ENCODE data around the gene MS4A18. TPM values are rescaled to one million over a fixed set of nuclear protein-coding genes. Genes with fewer than 3 reads are reported as not detected.

MS4A18 gene
- total RNA-seq, 4 donors from 2014 or later, result not detected

- TF ChIP-seq, protein P1, sequence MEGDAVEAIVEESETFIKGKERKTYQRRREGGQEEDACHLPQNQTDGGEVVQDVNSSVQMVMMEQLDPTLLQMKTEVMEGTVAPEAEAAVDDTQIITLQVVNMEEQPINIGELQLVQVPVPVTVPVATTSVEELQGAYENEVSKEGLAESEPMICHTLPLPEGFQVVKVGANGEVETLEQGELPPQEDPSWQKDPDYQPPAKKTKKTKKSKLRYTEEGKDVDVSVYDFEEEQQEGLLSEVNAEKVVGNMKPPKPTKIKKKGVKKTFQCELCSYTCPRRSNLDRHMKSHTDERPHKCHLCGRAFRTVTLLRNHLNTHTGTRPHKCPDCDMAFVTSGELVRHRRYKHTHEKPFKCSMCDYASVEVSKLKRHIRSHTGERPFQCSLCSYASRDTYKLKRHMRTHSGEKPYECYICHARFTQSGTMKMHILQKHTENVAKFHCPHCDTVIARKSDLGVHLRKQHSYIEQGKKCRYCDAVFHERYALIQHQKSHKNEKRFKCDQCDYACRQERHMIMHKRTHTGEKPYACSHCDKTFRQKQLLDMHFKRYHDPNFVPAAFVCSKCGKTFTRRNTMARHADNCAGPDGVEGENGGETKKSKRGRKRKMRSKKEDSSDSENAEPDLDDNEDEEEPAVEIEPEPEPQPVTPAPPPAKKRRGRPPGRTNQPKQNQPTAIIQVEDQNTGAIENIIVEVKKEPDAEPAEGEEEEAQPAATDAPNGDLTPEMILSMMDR (IDR thresholded peaks at IDR 0.05; ENCODE audit: low read depth), result no peak
Observed at GRCh38 chr11:60762851-60763691, 38.6 kb downstream of the MS4A18 start.

DNA sequence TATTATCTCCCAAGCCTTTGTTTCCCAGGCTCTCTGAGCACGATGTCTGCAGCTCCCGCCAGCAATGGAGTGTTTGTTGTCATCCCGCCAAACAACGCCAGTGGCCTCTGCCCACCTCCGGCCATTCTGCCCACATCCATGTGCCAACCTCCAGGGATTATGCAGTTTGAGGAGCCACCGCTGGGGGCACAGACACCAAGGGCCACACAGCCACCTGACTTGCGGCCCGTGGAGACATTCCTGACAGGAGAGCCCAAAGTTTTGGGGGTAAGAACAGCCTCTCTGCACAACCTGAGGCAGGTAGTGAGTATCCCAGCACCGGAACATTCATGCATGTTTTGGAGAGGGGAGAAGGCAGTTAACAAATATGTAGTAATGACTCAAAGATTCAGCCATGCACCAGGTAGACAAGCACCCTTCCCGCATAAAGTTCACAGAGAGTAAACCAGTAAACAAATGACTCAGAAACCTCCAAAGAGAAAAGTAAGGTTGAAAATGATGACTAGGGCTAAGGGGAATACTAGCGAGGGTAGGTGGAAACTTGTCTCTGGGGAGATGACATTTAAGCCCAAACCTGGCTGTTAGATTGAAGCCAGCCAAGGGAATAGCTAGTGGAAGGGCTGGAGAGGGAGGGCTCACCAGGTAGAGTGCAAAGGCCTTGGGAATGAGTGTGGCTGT, 39.3 kb downstream of the MS4A18 start:
- TF ChIP-seq, protein P1 (IDR thresholded peaks at IDR 0.05; ENCODE audit: low read depth), result no peak

DNA sequence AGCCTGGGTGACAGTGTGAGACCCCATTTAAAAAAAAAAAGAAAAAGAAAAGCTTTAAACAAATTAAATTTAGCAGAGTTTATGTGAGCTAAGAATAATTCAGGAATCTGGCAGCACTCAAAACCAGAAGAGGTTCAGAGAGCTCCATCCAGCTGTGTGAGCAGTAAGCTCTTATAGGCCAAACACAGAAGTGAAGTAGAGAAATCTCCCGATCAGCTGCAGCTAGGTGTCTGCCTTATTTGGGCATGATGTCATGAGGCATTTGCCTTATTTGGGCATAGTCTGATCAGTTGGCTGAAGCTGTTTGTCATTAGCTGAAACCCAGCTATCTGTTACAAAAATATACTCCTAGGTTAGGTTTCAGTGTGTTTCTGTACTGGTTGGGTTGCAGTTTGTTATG, 40.4 kb downstream of the MS4A18 start:
- TF ChIP-seq, protein P1 (IDR thresholded peaks at IDR 0.05; ENCODE audit: low read depth), result no peak

DNA sequence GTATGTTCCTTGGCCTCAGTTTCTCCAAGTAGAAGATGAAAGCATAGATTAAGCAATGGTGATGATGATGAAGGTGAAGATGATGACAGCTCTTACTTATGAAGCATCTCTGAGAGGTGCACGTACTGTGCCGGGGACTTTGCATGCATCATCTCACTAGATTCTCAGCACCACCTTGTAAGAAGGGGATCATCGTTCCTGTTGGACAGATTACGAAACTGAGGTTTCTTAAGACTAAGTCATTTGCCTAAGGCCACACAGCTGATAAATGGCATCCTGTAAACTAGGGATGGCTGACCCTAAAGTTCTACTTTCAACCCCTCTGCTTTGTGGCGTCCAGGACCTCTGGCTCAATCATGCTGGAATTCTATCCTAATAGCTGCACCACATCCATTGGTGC, 40.8 kb downstream of the MS4A18 start:
- TF ChIP-seq, protein P1 (IDR thresholded peaks at IDR 0.05; ENCODE audit: low read depth), result no peak

DNA sequence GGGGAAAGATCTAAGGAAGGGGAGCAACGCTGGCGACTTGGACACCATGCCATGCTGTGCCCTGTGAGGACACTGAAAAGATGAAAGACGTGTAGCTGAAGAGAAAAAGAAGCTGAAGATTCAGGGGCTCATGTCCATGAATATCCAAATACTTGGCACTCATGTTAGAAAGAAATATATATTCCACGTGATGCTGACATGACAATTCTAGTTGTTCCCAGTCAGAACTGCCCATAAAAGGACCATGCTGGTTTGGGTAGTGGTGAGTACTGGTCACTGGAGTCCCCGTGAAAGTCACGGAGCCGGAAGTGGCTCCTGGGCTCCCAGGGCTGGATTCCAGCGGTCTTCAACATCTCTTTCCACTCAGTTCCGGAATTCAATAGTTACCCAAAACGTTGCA, 42.0 kb downstream of the MS4A18 start:
- TF ChIP-seq, protein P1 (IDR thresholded peaks at IDR 0.05; ENCODE audit: low read depth), result no peak

DNA sequence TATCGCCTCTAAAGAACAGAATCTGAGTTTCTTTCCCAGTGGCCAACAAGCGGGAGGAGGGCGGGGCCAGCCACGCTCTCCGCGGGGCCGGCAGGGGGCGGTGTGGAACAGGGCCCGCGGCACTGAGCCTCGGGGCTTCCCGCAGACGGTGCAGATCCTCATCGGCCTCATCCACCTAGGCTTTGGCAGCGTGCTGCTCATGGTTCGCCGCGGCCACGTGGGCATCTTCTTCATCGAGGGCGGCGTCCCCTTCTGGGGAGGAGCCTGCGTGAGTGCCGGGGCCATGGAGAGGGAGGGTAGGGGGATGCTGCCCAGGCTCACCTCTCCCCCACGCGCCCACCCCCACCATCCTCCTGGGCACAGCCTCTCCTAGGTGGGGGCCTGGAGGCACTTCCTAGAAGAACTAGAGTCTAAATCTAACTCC, 42.9 kb downstream of the MS4A18 start:
- TF ChIP-seq, protein P1 (IDR thresholded peaks at IDR 0.05; ENCODE audit: low read depth), result no peak

DNA sequence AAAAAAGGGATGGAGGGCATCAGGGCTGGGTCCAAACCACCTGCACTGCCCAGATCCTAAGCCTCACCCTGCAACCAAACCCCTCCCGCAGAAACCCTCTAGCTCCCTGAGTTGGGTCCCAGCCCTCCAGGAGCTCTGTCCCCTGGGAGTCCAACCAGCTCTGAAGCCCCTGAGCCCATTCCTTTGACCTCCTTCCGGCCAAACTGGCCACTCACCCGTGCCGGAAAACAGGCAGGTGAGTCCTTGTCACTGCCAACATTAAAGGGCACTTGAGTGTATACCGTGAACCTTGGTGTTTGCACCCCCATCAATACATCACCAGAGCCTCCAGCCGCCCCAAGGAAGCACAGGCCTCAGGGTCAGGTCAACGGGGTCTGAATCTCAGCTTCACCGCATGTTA, 43.7 kb downstream of the MS4A18 start:
- TF ChIP-seq, protein P1 (IDR thresholded peaks at IDR 0.05; ENCODE audit: low read depth), result no peak
